AG04449 (cell line): Measurements from ENCODE around the gene MSI2.

ENCODE experiments used
- CTCF ChIA-PET: fragments of 350-600 bp; formaldehyde crosslinking; extraction: SDS; loops from one replicate; lab custom pipeline; 2021; ENCODE audit warnings: antibody characterized with exemption; lab: Yijun Ruan, JAX
- POLR2A ChIA-PET: fragments of 400-600, 350-600 bp; formaldehyde crosslinking; extraction: SDS; loops from one replicate; lab custom pipeline; 2020; ENCODE audit warnings: antibody characterized with exemption, inconsistent platforms; lab: Yijun Ruan, JAX
- DNase-seq: peaks from one replicate; pipeline ENCODE4 v3.0.0-alpha.2; 2010; ENCODE audit warnings: low read depth, low spot score
- H3K4me3 ChIP-seq: 2 replicates; pipeline ENCODE4 v1.5.1; 2011; ENCODE audit warnings: low read depth, mild to moderate bottlenecking, control low read depth, low read length
- CTCF ChIP-seq: IDR thresholded peaks from one replicate; pipeline ENCODE4 v1.5.1; 2011; ENCODE audit warnings: mild to moderate bottlenecking, moderate library complexity, low read length, control low read depth, inconsistent platforms; ENCODE audit not compliant: insufficient read depth; ENCODE audit errors: missing control alignments

The MSI2 gene

DNA sequence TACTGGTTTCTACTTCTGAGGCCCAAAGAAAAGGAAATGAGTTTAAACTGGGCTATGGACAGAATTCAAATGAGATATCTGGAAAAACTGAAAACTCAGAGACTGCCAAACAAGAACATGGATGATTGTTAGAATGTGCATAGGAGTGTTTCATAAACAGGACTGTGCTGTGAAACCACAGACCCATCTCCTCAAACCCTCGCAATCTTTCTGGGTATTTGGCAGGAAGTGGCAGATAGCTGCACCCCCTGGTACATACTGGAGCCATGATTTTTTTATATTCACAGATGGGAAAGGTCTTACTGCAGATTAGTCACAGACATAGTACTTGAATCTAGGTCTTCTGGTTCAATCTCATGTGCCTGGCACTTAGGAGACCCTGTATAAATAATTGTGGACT lies 343.8 kb downstream of the MSI2 start:
- ChIA-PET CTCF (interaction anchor here (1.0 to 11.9 kb wide), 8 partner anchors 11 to 357 kb away, joined by 6 to 188 read pairs (median 30); no protein-coding TSS in a partner anchor), POLR2A (no interaction called here)
- TF ChIP-seq CTCF, result no peak
- DNase-seq, result no peak
- H3K4me3 ChIP-seq, result no peak overlapping the region

DNA sequence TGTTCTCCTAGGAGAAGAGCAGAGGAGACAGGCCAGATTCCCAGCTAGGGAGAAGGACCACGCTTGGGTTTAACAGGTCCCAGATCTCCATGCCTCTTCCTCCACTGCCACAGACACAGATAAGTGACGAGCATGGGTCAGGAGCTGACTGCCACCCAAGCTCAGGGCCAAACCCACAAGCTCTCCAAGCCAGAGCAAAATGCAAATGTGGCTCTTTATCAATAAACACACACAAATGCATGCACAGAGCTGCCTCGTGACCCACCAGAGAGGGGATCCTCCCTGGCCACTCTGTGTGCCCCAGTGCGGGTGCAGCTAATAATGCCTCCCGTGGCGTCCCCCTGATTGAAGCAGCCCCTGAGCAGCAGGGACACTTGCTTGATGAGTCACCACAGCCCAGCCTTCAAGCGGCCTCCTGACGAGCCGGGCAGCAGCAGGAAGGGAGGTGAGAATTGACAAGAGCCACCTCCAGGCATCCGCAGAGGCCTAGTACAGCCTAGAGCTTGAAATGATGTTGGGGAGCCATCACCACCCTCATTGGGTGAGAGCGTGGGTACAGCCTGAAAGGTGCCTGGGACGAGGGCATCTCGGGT lies 344.9 kb downstream of the MSI2 start:
- POLR2A ChIA-PET, result no interaction called here
- no peak for TF ChIP-seq CTCF
- H3K4me3 ChIP-seq, result no peak overlapping the region
- CTCF ChIA-PET, result interaction anchor here (1.2 to 11.9 kb wide), 6 partner anchors 21 to 358 kb away, joined by 3 to 188 read pairs (median 29); no protein-coding TSS in a partner anchor
- no peak for DNase-seq

- CTCF ChIA-PET, result interaction anchor here (7.5 to 11.9 kb wide), 2 partner anchors 72 to 360 kb away, joined by 71 to 188 read pairs; no protein-coding TSS in a partner anchor
- POLR2A ChIA-PET, result no interaction called here
- TF ChIP-seq CTCF, result no peak
- no peak for DNase-seq
- no peak overlapping the region for H3K4me3 ChIP-seq
Observed at GRCh38 chr17:57602896-57603295, 346.6 kb downstream of the MSI2 start.

DNA sequence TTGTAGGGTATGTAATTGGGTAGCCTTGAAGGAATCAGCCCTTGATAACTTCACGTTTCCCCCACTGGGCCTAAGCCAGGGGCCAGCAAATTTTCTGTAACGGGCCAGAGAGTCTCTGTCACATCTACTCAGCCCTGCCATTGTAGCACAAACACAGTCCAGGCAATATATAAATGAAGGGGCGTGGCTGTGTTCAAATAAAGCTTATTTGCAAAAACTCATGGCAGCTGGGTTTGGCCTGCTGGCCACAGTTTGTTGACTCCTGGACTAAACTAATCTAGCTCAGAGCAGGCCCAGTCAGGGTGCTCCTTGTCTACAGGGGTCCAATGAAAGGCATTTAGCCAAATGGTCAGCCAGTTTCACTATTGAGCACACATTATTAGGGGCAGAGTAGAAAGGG lies 347.2 kb downstream of the MSI2 start:
- no peak for DNase-seq
- TF ChIP-seq CTCF, result no peak
- ChIA-PET POLR2A (no interaction called here), CTCF (interaction anchor here (7.5 to 11.9 kb wide), 2 partner anchors 71 to 361 kb away, joined by 71 to 188 read pairs; no protein-coding TSS in a partner anchor)
- no peak overlapping the region for H3K4me3 ChIP-seq

DNA sequence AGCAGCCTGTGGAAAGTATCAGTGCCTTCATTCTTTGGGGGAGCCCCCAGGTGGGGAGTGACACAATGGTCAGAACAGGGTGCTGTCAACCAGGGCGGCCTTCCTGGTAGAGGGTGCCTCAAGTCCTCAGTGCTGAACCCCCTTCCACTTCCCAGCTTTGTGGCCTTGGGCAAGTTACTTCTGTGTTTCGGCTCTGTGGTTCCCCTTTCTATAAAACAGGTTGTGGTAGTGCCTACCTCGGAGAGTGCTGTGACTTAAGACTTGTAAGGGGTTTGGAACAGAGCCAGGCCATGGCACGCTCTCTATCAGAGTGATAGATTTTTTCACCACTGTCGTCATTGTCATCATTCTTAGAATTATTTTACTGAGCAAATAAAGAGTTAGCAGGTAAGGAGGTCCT lies 347.7 kb downstream of the MSI2 start:
- no peak for TF ChIP-seq CTCF
- DNase-seq, result no peak
- ChIA-PET CTCF (interaction anchor here (7.5 to 11.9 kb wide), 2 partner anchors 71 to 361 kb away, joined by 71 to 188 read pairs; no protein-coding TSS in a partner anchor), POLR2A (no interaction called here)
- no peak overlapping the region for H3K4me3 ChIP-seq

DNA sequence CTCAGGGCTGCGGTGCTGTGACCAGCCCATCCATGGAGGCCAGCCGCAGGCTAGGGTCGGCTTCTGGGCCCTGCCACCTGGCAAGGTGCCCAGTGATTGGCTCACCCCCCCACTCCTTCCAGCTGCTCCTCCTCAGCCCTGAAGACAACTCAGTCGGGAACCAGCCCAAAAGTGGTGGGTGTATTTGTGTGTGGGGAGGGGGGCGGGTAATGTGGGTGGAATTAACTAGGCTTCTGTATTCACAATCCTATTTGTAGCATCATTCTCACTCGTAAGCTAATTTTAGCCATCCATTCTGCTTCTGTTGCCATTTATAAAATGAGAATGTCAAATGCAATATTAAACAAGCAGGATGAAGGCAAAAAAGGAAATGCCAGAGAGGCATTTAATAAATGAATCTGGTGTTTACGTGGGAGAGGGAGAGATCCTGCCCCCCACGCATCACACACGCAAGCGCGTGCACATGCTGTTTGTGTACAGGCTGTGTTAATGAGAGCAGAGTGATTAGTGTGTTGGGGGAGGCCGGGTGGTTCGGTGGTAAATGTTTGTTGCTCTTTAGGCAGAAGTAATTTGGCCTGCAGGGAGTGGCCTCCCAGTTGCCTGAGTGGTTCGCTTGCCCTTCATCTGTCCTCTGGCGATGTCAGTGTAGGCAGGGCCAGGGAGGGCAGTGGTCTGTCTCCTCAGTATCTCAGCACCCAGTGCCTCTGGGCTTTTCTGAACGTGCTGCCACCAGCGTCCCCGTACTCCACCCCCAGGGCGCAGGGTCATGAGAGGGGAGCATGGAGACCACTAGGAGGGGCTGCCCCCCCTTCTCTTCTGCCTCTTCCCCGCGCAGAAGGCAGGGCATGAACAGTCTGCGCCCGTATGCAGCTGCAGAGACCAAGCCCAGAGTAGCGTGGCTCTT lies 348.7 kb downstream of the MSI2 start:
- no peak for TF ChIP-seq CTCF
- no peak overlapping the region; the same call in 1 of the 2 replicates for H3K4me3 ChIP-seq
- ChIA-PET CTCF (interaction anchor here (2.5 to 11.9 kb wide), 3 partner anchors 7 to 70 kb away, joined by 10 to 188 read pairs (median 32); no protein-coding TSS in a partner anchor), POLR2A (no interaction called here)
- DNase-seq, result no peak
